HEK293 (cell line): Measurements from ENCODE around the gene TTBK1.

Experiments
- CTCF ChIA-PET: fragments of 350-600 bp; formaldehyde crosslinking; extraction: SDS; loops from one replicate; lab custom pipeline; 2021; ENCODE audit warnings: antibody characterized with exemption; lab: Yijun Ruan, JAX
- POLR2A ChIA-PET: fragments of 300-600 bp; formaldehyde crosslinking; extraction: SDS; loops from one replicate; lab custom pipeline; 2020; ENCODE audit warnings: antibody characterized with exemption, inconsistent platforms; lab: Yijun Ruan, JAX
- H3K27ac ChIP-seq: fragments of 200-500 bp; sonication (Bioruptor generic); 2 replicates; pipeline ENCODE4 v1.5.1; 2014; ENCODE audit warnings: low read depth, low read length, control low read depth, inconsistent platforms; ENCODE audit errors: extremely low read depth
- H3K36me3 ChIP-seq, 2 experiments: fragments of 200-500 bp in 1 of 2; sonication (Bioruptor generic) in 1 of 2; 1 replicate in 1 of 2; 2 replicates in 1 of 2; pipeline ENCODE4 v1.5.1; 2014 to 2017; ENCODE audit warnings: inconsistent platforms in 2 of 2, low read length in 2 of 2; ENCODE audit not compliant: control insufficient read depth in 2 of 2, insufficient read depth in 1 of 2
- H3K4me1 ChIP-seq: fragments of 200-500 bp; sonication (Bioruptor generic); 2 replicates; pipeline ENCODE4 v1.5.1; 2014; ENCODE audit warnings: mild to moderate bottlenecking, low read length, inconsistent platforms; ENCODE audit not compliant: control insufficient read depth, insufficient read depth
- H3K4me3 ChIP-seq: 2 replicates; pipeline ENCODE4 v1.5.1; 2011; ENCODE audit warnings: low read depth, mild to moderate bottlenecking, control low read depth, low read length, moderate library complexity
- H3K9me3 ChIP-seq: fragments of 200-500 bp; sonication (Bioruptor generic); 2 replicates; pipeline ENCODE4 v1.5.1; 2014; ENCODE audit warnings: low read depth, low read length, inconsistent platforms; ENCODE audit not compliant: control insufficient read depth, insufficient read depth
- GLI4 ChIP-seq: fragments of 450-650 bp; formaldehyde crosslinking; IDR thresholded peaks from 2 replicates; pipeline ENCODE4 v1.5.1; 2016; ENCODE audit warnings: missing biosample characterization, missing genetic modification characterization
- IKZF3 ChIP-seq: fragments of 450-650 bp; IDR thresholded peaks from 2 replicates; pipeline ENCODE4 v1.5.0; 2018; ENCODE audit warnings: missing biosample characterization, mild to moderate bottlenecking, missing genetic modification characterization, moderate library complexity
- PBX3 ChIP-seq: sonication (generic); formaldehyde crosslinking; IDR thresholded peaks from 2 replicates; pipeline ENCODE4 v1.8.1; 2022; ENCODE audit warnings: mild to moderate bottlenecking, moderate library complexity, missing genetic modification reagents
- REPIN1 ChIP-seq: fragments of 450-650 bp; formaldehyde crosslinking; IDR thresholded peaks from 2 replicates; pipeline ENCODE4 v1.5.1; 2017; ENCODE audit warnings: missing biosample characterization, missing genetic modification characterization, low read depth
- SCRT1 ChIP-seq: fragments of 450-650 bp; formaldehyde crosslinking; IDR thresholded peaks from 2 replicates; pipeline ENCODE4 v1.5.1; 2016; ENCODE audit warnings: missing biosample characterization, missing genetic modification characterization, borderline replicate concordance
- ZBTB11 ChIP-seq: fragments of 450-650 bp; formaldehyde crosslinking; conservative IDR thresholded peaks from 2 replicates; pipeline ENCODE4 v1.5.1; 2016; ENCODE audit warnings: low read depth, missing biosample characterization, missing genetic modification characterization
- ZBTB48 ChIP-seq: fragments of 450-650 bp; formaldehyde crosslinking; IDR thresholded peaks from 2 replicates; pipeline ENCODE4 v1.5.1; 2016; ENCODE audit warnings: missing biosample characterization, missing genetic modification characterization
- ZFP37 ChIP-seq: fragments of 450-650 bp; formaldehyde crosslinking; IDR thresholded peaks from 2 replicates; pipeline ENCODE4 v1.5.1; 2016; ENCODE audit warnings: missing biosample characterization, missing genetic modification characterization
- ZNF148 ChIP-seq: fragments of 450-650 bp; formaldehyde crosslinking; IDR thresholded peaks from 2 replicates; pipeline ENCODE4 v1.5.0; 2017; ENCODE audit warnings: missing biosample characterization, missing genetic modification characterization, borderline replicate concordance
- ZNF157 ChIP-seq: fragments of 450-650 bp; formaldehyde crosslinking; IDR thresholded peaks from 2 replicates; pipeline ENCODE4 v1.5.1; 2016; ENCODE audit warnings: missing biosample characterization, missing genetic modification characterization
- ZNF274 ChIP-seq, 2 experiments: fragments of 200-500 bp in 1 of 2; fragments of 450-650 bp in 1 of 2; sonication (Bioruptor generic) in 1 of 2; formaldehyde crosslinking in 1 of 2; IDR thresholded peaks; 2 replicates each; pipeline versions ENCODE4 v1.5.1 to v1.6.1; 2014 to 2016; ENCODE audit warnings: borderline replicate concordance in 1 of 2, inconsistent platforms in 1 of 2, low read length in 1 of 2, missing biosample characterization in 1 of 2, missing genetic modification characterization in 1 of 2
- ZNF311 ChIP-seq: fragments of 450-650 bp; formaldehyde crosslinking; IDR thresholded peaks from 2 replicates; pipeline ENCODE4 v1.5.1; 2017; ENCODE audit warnings: missing biosample characterization, missing genetic modification characterization, borderline replicate concordance
- ZNF362 ChIP-seq: fragments of 450-650 bp; formaldehyde crosslinking; IDR thresholded peaks from 2 replicates; pipeline ENCODE4 v1.5.1; 2016; ENCODE audit warnings: missing biosample characterization, missing genetic modification characterization
- ZNF521 ChIP-seq: fragments of 450-650 bp; formaldehyde crosslinking; IDR thresholded peaks from 2 replicates; pipeline ENCODE4 v1.5.1; 2017; ENCODE audit warnings: missing biosample characterization, mild to moderate bottlenecking, missing genetic modification characterization
- ZNF610 ChIP-seq: fragments of 450-650 bp; formaldehyde crosslinking; IDR thresholded peaks from 2 replicates; pipeline ENCODE4 v1.5.1; 2016; ENCODE audit warnings: missing biosample characterization, missing genetic modification characterization, borderline replicate concordance
- ZNF639 ChIP-seq: fragments of 450-650 bp; formaldehyde crosslinking; IDR thresholded peaks from 2 replicates; pipeline ENCODE4 v1.5.1; 2016; ENCODE audit warnings: missing biosample characterization, missing genetic modification characterization
- ZNF785 ChIP-seq: fragments of 450-650 bp; formaldehyde crosslinking; IDR thresholded peaks from 2 replicates; pipeline ENCODE4 v1.5.1; 2016; ENCODE audit warnings: missing biosample characterization, missing genetic modification characterization

The TTBK1 gene

GRCh38 chr6:43295456-43295855 is 52.2 kb downstream of the TTBK1 start:
- ChIA-PET POLR2A (no interaction called here), CTCF (interaction anchor here (0.7 to 3.2 kb wide), 4 partner anchors 8 to 781 kb away, joined by 3 to 14 read pairs (median 4); no protein-coding TSS in a partner anchor)
- no peaks in the 10 kb centered on the region for H3K9me3 ChIP-seq
- no peaks in the 10 kb centered on the region for H3K36me3 ChIP-seq
- no peak overlapping the region for H3K27ac ChIP-seq
- TF ChIP-seq ZNF362 (tag by site-specific recombination) (no peak), ZFP37 (no peak), IKZF3 (tag by site-specific recombination) (no peak), SCRT1 (tag by site-specific recombination) (no peak), ZNF157 (no peak), ZNF148 (tag by site-specific recombination) (no peak), ZNF785 (tag by site-specific recombination) (no peak), GLI4 (tag by site-specific recombination) (no peak), ZNF274 (IDR thresholded peaks at IDR 0.05; ENCODE audit: low read length) (no peak), ZNF274 (tag by site-specific recombination; IDR thresholded peaks at IDR 0.05; ENCODE audit: borderline replicate concordance) (no peak)
- H3K4me3 ChIP-seq, result no peak overlapping the region
- H3K4me1 ChIP-seq, result no peaks in the 10 kb centered on the region

GRCh38 chr6:43296780-43297497 is 53.7 kb downstream of the TTBK1 start:
- CTCF ChIA-PET, result interaction anchor here (0.7 to 3.2 kb wide), 5 partner anchors 27 to 96 kb away, joined by 3 to 14 read pairs (median 4); no protein-coding TSS in a partner anchor
- POLR2A ChIA-PET, result interaction anchor here (1.2 kb wide), 1 partner anchor 28 kb away, joined by 3 read pairs; no protein-coding TSS in a partner anchor
- Histone ChIP-seq H3K9me3 (no peaks in the 10 kb centered on the region), H3K4me3 (no peak overlapping the region), H3K4me1 (no peaks in the 10 kb centered on the region), H3K36me3 (no peaks in the 10 kb centered on the region), H3K27ac (no peak overlapping the region)
- TF ChIP-seq ZBTB48 (peak; percentile 22; the same call in 1 of the 2 replicates), PBX3 (CRISPR knock-in tag) (no peak), ZNF610 (tag by site-specific recombination) (no peak)

GRCh38 chr6:43297644-43298564 is 54.6 kb downstream of the TTBK1 start, which contains the start of gene SLC22A7:
SLC22A7 (plus strand) TSS chr6:43298260; CDS start chr6:43298359, 99 bp downstream.
- Histone ChIP-seq H3K27ac (no peak within 1 kb of the TSS), H3K36me3 (no peaks in the 10 kb centered on the region), H3K4me1 (no peaks in the 10 kb centered on the region), H3K9me3 (no peaks in the 10 kb centered on the region), H3K4me3 (no peak within 1 kb of the TSS)
- ChIA-PET CTCF (interaction anchor here (0.7 to 3.2 kb wide), 5 partner anchors 9 to 95 kb away, joined by 3 to 14 read pairs (median 4); no protein-coding TSS in a partner anchor), POLR2A (no interaction called here)
- TF ChIP-seq ZNF521 (tag by site-specific recombination), result no peak
- no peak for TF ChIP-seq ZNF311 (tag by site-specific recombination)
- no peak for TF ChIP-seq ZNF610 (tag by site-specific recombination)
- no peak for TF ChIP-seq REPIN1 (tag by site-specific recombination)
- no peak for TF ChIP-seq ZBTB11
- no peak for TF ChIP-seq ZNF639 (tag by site-specific recombination)
